HL-60 (cell line): ENCODE measurements around the gene XPR1.

Experiments used
- DNase-seq, 2 experiments: peaks; one replicate each; pipeline ENCODE4 v3.0.0-alpha.2; 2010 to 2020; ENCODE audit warnings: low read depth in 1 of 2, low spot score in 1 of 2
- H3K27ac ChIP-seq: fragments of 250-450 bp; sonication (Bioruptor Pico); replicated peaks from 2 replicates; pipeline ENCODE4 v1.5.1; 2020; ENCODE audit warnings: mild to moderate bottlenecking, moderate library complexity
- H3K27me3 ChIP-seq: fragments of 250-450 bp; sonication (Bioruptor Pico); 2 replicates; pipeline ENCODE4 v1.5.1; 2021; ENCODE audit warnings: mild to moderate bottlenecking, moderate library complexity; ENCODE audit not compliant: insufficient read depth, poor library complexity, severe bottlenecking
- H3K4me3 ChIP-seq: replicated peaks from 2 replicates; pipeline ENCODE4 v1.5.1; 2011; ENCODE audit warnings: mild to moderate bottlenecking, control low read depth, low read length; ENCODE audit not compliant: insufficient read depth
- GABPA ChIP-seq: IDR thresholded peaks from 2 replicates; pipeline ENCODE4 v1.6.1; 2012; ENCODE audit warnings: low read depth
- POLR2AphosphoS5 ChIP-seq: IDR thresholded peaks from 2 replicates; pipeline ENCODE4 v1.6.1; 2012; ENCODE audit warnings: low read depth
- SPI1 ChIP-seq: IDR thresholded peaks from 2 replicates; pipeline ENCODE4 v1.6.1; 2012; ENCODE audit warnings: low read depth, mild to moderate bottlenecking, borderline replicate concordance
- TF ChIP-seq, protein P1 (sequence below): IDR thresholded peaks from 2 replicates; pipeline ENCODE4 v1.6.1; 2012; ENCODE audit warnings: low read depth; ENCODE audit not compliant: insufficient replicate concordance
- TF ChIP-seq, protein P2 (sequence below): IDR thresholded peaks from one replicate; pipeline ENCODE4 v1.5.1; 2011; ENCODE audit warnings: low read length, control low read depth, inconsistent platforms; ENCODE audit not compliant: insufficient read depth

The XPR1 gene

DNA sequence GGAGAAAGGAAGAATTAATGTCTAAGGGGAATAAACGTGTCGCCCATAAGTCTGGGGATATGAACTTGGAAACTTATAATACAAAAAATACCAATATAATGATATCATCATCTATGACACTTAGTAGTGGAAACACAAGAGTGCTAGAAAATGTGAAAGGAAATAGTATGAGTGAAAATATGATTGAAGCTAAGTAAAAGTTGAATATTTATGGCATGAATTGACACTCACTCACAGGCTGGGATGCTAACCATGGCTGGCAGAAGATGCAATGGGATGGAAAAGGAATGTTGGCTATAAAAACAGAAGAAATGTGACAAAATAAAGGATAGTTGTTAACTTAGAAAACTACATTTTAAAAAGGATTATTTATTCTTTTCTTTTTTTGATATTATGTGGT is 120.1 kb downstream of the XPR1 start:
- DNase-seq = no peak
- Histone ChIP-seq H3K27ac (no peak overlapping the region), H3K27me3 (no peaks in the 10 kb centered on the region), H3K4me3 (no peak overlapping the region)
- no peak for TF ChIP-seq GABPA

DNA sequence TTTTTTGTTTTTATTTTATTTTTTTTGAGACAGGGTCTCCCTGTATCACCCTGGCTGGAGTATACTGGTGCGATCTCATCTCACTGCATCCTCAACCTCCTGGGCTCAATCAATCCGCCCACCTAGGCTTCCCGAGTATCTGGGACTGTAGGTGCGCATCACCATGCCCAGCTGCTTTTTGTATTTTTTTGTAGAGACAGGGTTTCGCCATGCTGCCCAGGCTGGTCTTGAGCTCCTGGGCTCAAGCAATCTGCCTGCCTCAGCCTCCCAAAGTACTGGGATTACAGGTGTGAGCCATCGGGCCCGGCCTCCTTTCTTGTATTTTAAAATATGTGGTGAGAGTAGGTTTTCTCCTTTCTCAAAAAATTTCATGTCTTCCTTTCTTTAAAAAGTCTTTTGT is 122.6 kb downstream of the XPR1 start:
- Histone ChIP-seq H3K27ac (no peak overlapping the region), H3K27me3 (no peaks in the 10 kb centered on the region), H3K4me3 (no peak overlapping the region)
- TF ChIP-seq GABPA = no peak
- no peak for DNase-seq

DNA sequence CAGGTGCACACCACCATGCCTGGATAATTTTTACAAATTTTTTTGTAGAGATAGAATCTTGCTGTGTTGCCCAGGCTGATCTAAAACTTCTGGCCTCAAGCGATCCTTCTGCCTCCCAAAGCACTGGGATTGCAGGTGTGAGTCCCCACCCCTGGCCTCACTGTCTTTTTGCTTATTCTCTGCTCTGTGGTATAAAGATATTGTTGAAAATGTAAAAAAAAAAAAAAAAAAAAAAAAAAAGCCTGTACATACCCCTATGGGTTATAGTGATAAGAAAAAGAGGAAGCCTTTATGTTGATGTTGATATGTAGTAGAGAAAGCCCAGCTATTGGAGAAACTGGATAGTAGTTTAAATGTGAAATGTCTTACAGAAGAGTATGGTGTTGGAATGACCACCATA is 125.8 kb downstream of the XPR1 start:
- no peak for TF ChIP-seq GABPA
- TF ChIP-seq, protein P1, sequence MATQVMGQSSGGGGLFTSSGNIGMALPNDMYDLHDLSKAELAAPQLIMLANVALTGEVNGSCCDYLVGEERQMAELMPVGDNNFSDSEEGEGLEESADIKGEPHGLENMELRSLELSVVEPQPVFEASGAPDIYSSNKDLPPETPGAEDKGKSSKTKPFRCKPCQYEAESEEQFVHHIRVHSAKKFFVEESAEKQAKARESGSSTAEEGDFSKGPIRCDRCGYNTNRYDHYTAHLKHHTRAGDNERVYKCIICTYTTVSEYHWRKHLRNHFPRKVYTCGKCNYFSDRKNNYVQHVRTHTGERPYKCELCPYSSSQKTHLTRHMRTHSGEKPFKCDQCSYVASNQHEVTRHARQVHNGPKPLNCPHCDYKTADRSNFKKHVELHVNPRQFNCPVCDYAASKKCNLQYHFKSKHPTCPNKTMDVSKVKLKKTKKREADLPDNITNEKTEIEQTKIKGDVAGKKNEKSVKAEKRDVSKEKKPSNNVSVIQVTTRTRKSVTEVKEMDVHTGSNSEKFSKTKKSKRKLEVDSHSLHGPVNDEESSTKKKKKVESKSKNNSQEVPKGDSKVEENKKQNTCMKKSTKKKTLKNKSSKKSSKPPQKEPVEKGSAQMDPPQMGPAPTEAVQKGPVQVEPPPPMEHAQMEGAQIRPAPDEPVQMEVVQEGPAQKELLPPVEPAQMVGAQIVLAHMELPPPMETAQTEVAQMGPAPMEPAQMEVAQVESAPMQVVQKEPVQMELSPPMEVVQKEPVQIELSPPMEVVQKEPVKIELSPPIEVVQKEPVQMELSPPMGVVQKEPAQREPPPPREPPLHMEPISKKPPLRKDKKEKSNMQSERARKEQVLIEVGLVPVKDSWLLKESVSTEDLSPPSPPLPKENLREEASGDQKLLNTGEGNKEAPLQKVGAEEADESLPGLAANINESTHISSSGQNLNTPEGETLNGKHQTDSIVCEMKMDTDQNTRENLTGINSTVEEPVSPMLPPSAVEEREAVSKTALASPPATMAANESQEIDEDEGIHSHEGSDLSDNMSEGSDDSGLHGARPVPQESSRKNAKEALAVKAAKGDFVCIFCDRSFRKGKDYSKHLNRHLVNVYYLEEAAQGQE = no peak
- peak; percentile 44; the same call in 1 of the 2 replicates for TF ChIP-seq SPI1
- Histone ChIP-seq H3K27ac (no peak overlapping the region), H3K4me3 (no peak overlapping the region), H3K27me3 (no peaks in the 10 kb centered on the region)
- no peak for DNase-seq

DNA sequence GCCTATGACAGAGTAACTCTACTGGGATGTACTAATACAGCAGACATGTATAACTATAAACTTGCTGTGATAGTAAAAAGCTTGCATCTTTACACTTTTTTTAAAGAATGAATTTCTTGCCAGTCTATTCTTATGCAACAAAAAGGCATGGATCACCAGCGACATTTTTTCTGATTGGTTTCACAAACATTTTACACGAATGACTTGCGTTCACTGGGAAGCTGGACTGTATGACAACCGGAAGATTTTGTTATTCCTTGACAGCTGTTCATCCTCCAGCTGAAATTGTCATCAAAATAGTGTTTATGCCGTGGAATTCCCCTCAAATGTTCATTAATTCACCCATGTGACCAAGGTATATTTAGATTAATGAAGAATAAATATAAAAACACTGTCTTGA is 131.0 kb downstream of the XPR1 start:
- no peak overlapping the region for H3K27ac ChIP-seq
- no peak overlapping the region for H3K4me3 ChIP-seq
- TF ChIP-seq, protein P1 = no peak
- TF ChIP-seq GABPA (no peak), SPI1 (no peak), POLR2AphosphoS5 (no peak)
- TF ChIP-seq, protein P2, sequence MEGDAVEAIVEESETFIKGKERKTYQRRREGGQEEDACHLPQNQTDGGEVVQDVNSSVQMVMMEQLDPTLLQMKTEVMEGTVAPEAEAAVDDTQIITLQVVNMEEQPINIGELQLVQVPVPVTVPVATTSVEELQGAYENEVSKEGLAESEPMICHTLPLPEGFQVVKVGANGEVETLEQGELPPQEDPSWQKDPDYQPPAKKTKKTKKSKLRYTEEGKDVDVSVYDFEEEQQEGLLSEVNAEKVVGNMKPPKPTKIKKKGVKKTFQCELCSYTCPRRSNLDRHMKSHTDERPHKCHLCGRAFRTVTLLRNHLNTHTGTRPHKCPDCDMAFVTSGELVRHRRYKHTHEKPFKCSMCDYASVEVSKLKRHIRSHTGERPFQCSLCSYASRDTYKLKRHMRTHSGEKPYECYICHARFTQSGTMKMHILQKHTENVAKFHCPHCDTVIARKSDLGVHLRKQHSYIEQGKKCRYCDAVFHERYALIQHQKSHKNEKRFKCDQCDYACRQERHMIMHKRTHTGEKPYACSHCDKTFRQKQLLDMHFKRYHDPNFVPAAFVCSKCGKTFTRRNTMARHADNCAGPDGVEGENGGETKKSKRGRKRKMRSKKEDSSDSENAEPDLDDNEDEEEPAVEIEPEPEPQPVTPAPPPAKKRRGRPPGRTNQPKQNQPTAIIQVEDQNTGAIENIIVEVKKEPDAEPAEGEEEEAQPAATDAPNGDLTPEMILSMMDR = no peak
- DNase-seq = no peak
- no peaks in the 10 kb centered on the region for H3K27me3 ChIP-seq

DNA sequence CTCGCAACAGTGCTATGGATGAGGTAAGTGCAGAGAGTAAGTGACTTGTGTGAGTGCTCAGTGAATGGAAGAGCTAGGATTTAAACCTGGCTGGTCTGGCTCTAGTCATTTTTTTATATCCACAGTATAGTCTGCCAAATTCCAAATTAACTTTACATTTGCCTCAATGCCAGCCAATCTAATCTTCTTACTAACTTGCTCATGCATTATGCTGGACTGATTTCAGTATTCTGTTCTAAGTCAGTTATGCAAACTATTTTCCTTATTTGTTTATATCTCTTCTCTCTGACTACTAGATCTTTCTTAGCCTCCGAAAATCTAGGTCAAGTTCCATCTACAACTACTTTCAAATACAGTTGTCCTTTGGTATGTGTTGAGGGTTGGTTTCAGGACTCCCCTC is 133.3 kb downstream of the XPR1 start:
- DNase-seq = no peak
- Histone ChIP-seq H3K4me3 (no peak overlapping the region), H3K27ac (no peak overlapping the region), H3K27me3 (no peaks in the 10 kb centered on the region)
- TF ChIP-seq, protein P2 = no peak
- TF ChIP-seq SPI1 (no peak), GABPA (no peak), POLR2AphosphoS5 (no peak)
- TF ChIP-seq, protein P1 = no peak
